ENCODE data around the gene TP53AIP1. TPM values are rescaled to one million over a fixed set of nuclear protein-coding genes. Genes with fewer than 3 reads are reported as not detected.

Gene TP53AIP1
- total and polyA plus RNA-seq, 2 experiments from 2014 or later = 0.83 TPM; not detected in 1

GRCh38 chr11:128940603-128941002 lies 2.1 kb downstream of the TP53AIP1 start:
- DNase-seq (ENCODE audit: low read depth in 1 of 2, low spot score in 1 of 2) = no peak
- no peaks in the 10 kb centered on the region for H3K27me3 ChIP-seq
- no peaks in the 10 kb centered on the region for H3K9me3 ChIP-seq (ENCODE audit: low read depth)
- peaks cover 16% of the 10 kb centered on the region for H3K4me1 ChIP-seq (ENCODE audit: low read depth)
- H3K4me3 ChIP-seq = no peak overlapping the region
- H3K36me3 ChIP-seq = no peaks in the 10 kb centered on the region
- TF ChIP-seq CTCF (IDR thresholded peaks at IDR 0.05; ENCODE audit: low read depth, low read length) = no peak
- no peak overlapping the region for H3K27ac ChIP-seq

DNA sequence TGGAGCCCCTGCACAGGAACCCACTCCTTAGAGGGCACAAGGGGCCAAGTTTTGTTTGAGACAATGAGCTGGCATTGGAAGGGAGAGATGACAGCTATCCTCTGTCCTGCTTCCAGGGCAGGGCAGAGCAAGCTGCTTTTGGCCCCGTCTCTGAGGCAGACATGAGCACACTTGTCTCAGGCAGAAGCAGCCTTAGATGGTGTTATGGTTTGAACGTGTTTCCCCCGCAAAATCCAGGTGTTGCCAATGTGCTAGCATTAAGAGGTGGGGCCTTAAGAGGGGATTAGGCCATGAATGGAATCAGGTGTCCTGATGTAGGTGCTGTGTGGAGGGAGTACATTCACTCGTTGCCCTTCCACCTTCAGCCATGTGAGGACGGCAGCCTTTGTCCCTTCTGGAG lies 2.5 kb downstream of the TP53AIP1 start:
- H3K4me3 ChIP-seq = no peak overlapping the region
- TF ChIP-seq CTCF (IDR thresholded peaks at IDR 0.05; ENCODE audit: low read depth, low read length) = no peak
- no peak for DNase-seq (ENCODE audit: low read depth in 1 of 2, low spot score in 1 of 2)
- no peaks in the 10 kb centered on the region for H3K36me3 ChIP-seq
- H3K4me1 ChIP-seq (ENCODE audit: low read depth) = peaks cover 16% of the 10 kb centered on the region
- no peaks in the 10 kb centered on the region for H3K27me3 ChIP-seq
- H3K9me3 ChIP-seq (ENCODE audit: low read depth) = no peaks in the 10 kb centered on the region
- H3K27ac ChIP-seq = no peak overlapping the region

DNA sequence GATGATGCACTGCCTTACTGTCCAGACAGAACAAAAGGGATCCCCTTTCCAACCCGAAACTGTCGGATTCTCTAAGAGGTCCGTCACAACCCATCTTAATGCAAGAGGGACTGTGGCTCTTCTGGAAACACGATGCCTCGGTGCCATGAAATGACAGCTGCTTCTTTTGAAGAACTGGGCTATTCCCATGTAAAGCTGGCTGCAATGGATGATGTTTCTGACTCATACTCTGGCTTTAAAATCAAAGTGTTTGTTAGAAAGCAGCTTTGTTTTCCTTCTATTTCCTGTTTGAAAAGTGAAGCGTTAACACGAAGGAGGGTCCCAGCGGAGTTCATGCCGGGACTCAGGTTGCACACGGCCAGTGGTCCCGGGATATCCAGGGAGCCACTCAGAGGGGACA lies 3.1 kb downstream of the TP53AIP1 start:
- H3K9me3 ChIP-seq (ENCODE audit: low read depth) = no peaks in the 10 kb centered on the region
- no peak overlapping the region for H3K4me3 ChIP-seq
- DNase-seq (ENCODE audit: low read depth in 1 of 2, low spot score in 1 of 2) = no peak
- peaks cover 18% of the 10 kb centered on the region for H3K4me1 ChIP-seq (ENCODE audit: low read depth)
- no peak for TF ChIP-seq CTCF (IDR thresholded peaks at IDR 0.05; ENCODE audit: low read depth, low read length)
- H3K27me3 ChIP-seq = no peaks in the 10 kb centered on the region
- no peak overlapping the region for H3K27ac ChIP-seq
- H3K36me3 ChIP-seq = no peaks in the 10 kb centered on the region

- Histone ChIP-seq H3K27me3 (no peaks in the 10 kb centered on the region), H3K36me3 (no peaks in the 10 kb centered on the region), H3K4me1 (ENCODE audit: low read depth) (peaks cover 31% of the 10 kb centered on the region), H3K27ac (no peak overlapping the region), H3K9me3 (ENCODE audit: low read depth) (no peaks in the 10 kb centered on the region), H3K4me3 (no peak overlapping the region)
- no peak for TF ChIP-seq CTCF (IDR thresholded peaks at IDR 0.05; ENCODE audit: low read depth, low read length)
- no peak for DNase-seq (ENCODE audit: low read depth in 1 of 2, low spot score in 1 of 2)
Measured at GRCh38 chr11:128938156-128938885, 4.3 kb downstream of the TP53AIP1 start.

GRCh38 chr11:128937480-128937879 lies 5.2 kb downstream of the TP53AIP1 start:
- Histone ChIP-seq H3K4me3 (no peak overlapping the region), H3K9me3 (ENCODE audit: low read depth) (no peaks in the 10 kb centered on the region), H3K27ac (peak overlapping the region; percentile 59), H3K27me3 (no peaks in the 10 kb centered on the region), H3K36me3 (no peaks in the 10 kb centered on the region), H3K4me1 (ENCODE audit: low read depth) (peaks cover 38% of the 10 kb centered on the region)
- no peak for TF ChIP-seq CTCF (IDR thresholded peaks at IDR 0.05; ENCODE audit: low read depth, low read length)
- DNase-seq (ENCODE audit: low read depth in 1 of 2, low spot score in 1 of 2) = no peak
